ENCODE measurements around the gene ZNF683.

DNA sequence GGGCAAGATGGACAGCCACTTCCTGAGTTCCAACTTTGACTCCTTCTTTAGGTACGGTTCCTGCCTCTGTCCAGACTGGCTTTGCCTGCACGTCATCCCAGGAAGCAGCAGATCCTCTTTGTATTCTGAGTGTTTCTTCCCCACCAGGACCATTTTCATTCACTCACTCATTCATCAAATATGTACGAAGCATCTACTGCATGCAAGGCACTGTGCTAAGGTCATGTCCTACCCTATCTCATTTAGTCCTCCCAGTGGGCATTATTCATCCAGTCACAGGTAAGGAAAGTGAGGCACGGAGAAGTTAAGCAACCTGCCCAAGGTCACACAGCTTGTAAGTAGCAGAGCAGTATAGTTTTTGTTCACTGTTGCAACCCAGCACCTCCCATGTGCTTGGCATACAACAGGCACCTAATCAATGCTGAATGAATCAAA is 32.5 kb downstream of the ZNF683 start:
- TF ChIP-seq EP300 (conservative IDR thresholded peaks at IDR 0.05; ENCODE audit: poor library complexity, severe bottlenecking), result no peak
- TF ChIP-seq, protein P1, sequence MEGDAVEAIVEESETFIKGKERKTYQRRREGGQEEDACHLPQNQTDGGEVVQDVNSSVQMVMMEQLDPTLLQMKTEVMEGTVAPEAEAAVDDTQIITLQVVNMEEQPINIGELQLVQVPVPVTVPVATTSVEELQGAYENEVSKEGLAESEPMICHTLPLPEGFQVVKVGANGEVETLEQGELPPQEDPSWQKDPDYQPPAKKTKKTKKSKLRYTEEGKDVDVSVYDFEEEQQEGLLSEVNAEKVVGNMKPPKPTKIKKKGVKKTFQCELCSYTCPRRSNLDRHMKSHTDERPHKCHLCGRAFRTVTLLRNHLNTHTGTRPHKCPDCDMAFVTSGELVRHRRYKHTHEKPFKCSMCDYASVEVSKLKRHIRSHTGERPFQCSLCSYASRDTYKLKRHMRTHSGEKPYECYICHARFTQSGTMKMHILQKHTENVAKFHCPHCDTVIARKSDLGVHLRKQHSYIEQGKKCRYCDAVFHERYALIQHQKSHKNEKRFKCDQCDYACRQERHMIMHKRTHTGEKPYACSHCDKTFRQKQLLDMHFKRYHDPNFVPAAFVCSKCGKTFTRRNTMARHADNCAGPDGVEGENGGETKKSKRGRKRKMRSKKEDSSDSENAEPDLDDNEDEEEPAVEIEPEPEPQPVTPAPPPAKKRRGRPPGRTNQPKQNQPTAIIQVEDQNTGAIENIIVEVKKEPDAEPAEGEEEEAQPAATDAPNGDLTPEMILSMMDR (IDR thresholded peaks at IDR 0.05; ENCODE audit: poor library complexity, severe bottlenecking), result no peak

Data from neural cell (in vitro differentiated cells).